GM23338 (cell line): ENCODE data around the gene RSRC1. TPM values are rescaled to one million over a fixed set of nuclear protein-coding genes. Genes with fewer than 3 reads are reported as not detected.

Source experiments
- ATAC-seq: fragments of 200-7000 bp; cut with Tn5 transposase; 3 replicates; pipeline ENCODE4 v1.9.1; 2020
- DNase-seq: peaks from one replicate; pipeline ENCODE4 v3.0.0-alpha.2; 2015; ENCODE audit warnings: low spot score
- H2AFZ ChIP-seq: fragments of 200-600 bp; sonication (generic); 2 replicates; pipeline ENCODE4 v1.8.0; 2016; ENCODE audit warnings: antibody characterized with exemption, mild to moderate bottlenecking, moderate library complexity
- H3F3A ChIP-seq: fragments of 200-600 bp; sonication (generic); replicated peaks from 2 replicates; pipeline ENCODE4 v1.8.0; 2017; ENCODE audit warnings: antibody characterized with exemption, mixed run types, low read depth
- H3K27ac ChIP-seq: fragments of 200-600 bp; sonication (generic); 2 replicates; pipeline ENCODE4 v1.6.1; 2016; ENCODE audit warnings: low read depth
- H3K27me3 ChIP-seq: fragments of 200-600 bp; sonication (generic); 2 replicates; pipeline ENCODE4 v1.8.0; 2016; ENCODE audit warnings: mild to moderate bottlenecking, mixed run types, moderate library complexity; ENCODE audit not compliant: insufficient read depth
- H3K36me3 ChIP-seq: fragments of 200-600 bp; sonication (generic); 2 replicates; pipeline ENCODE4 v1.8.0; 2016; ENCODE audit warnings: mild to moderate bottlenecking; ENCODE audit not compliant: insufficient read depth
- H3K4me1 ChIP-seq: fragments of 200-600 bp; sonication (generic); 2 replicates; pipeline ENCODE4 v1.8.0; 2016; ENCODE audit warnings: mild to moderate bottlenecking, moderate library complexity; ENCODE audit not compliant: insufficient read depth
- H3K4me2 ChIP-seq: fragments of 200-600 bp; sonication (generic); 2 replicates; pipeline ENCODE4 v1.7.1; 2017; ENCODE audit warnings: mixed run types
- H3K4me3 ChIP-seq: fragments of 200-600 bp; sonication (generic); 2 replicates; pipeline ENCODE4 v1.6.1; 2016; ENCODE audit warnings: mixed run types
- H3K79me2 ChIP-seq: fragments of 200-600 bp; sonication (generic); replicated peaks from 2 replicates; pipeline ENCODE4 v1.8.0; 2017; ENCODE audit warnings: mild to moderate bottlenecking; ENCODE audit not compliant: insufficient read depth
- H3K9me2 ChIP-seq: fragments of 200-600 bp; sonication (generic); 2 replicates; pipeline ENCODE4 v1.8.0; 2017; ENCODE audit not compliant: insufficient read depth
- H4K20me1 ChIP-seq: fragments of 200-600 bp; sonication (generic); replicated peaks from 2 replicates; pipeline ENCODE4 v1.8.0; 2017; ENCODE audit warnings: mild to moderate bottlenecking; ENCODE audit not compliant: insufficient read depth
- H3K27ac Mint-ChIP-seq: 2 replicates; pipeline ENCODE4 v1.8.0; 2020; ENCODE audit warnings: inconsistent platforms, mild to moderate bottlenecking, moderate library complexity, mixed read lengths
- H3K27me3 Mint-ChIP-seq: 3 replicates; pipeline ENCODE4 v1.8.0; 2022; ENCODE audit warnings: low read depth, mild to moderate bottlenecking, moderate library complexity, mixed read lengths, inconsistent platforms; ENCODE audit not compliant: insufficient read depth, poor library complexity
- H3K36me3 Mint-ChIP-seq: 3 replicates; pipeline ENCODE4 v1.8.0; 2021; ENCODE audit warnings: low read depth, mild to moderate bottlenecking, inconsistent platforms, moderate library complexity, mixed read lengths
- H3K4me1 Mint-ChIP-seq: 3 replicates; pipeline ENCODE4 v1.8.0; 2020; ENCODE audit warnings: mild to moderate bottlenecking, inconsistent platforms, mixed read lengths
- H3K4me3 Mint-ChIP-seq: 3 replicates; pipeline ENCODE4 v1.8.0; 2021; ENCODE audit warnings: moderate library complexity, mild to moderate bottlenecking, inconsistent platforms, mixed read lengths
- H3K9me3 Mint-ChIP-seq: 3 replicates; pipeline ENCODE4 v1.8.0; 2020; ENCODE audit warnings: moderate library complexity, mild to moderate bottlenecking, inconsistent platforms, mixed read lengths
- CREB1 ChIP-seq: fragments of 250-450 bp; sonication (Bioruptor Pico); IDR thresholded peaks from 2 replicates; pipeline ENCODE4 v1.5.0; 2020; ENCODE audit warnings: low read depth, mild to moderate bottlenecking, moderate library complexity
- EZH2 ChIP-seq: fragments of 200-600 bp; sonication (generic); IDR thresholded peaks from one replicate; pipeline ENCODE4 v1.8.0; 2017; ENCODE audit warnings: antibody characterized with exemption, mild to moderate bottlenecking, low read depth; ENCODE audit not compliant: unreplicated experiment
- JUNB ChIP-seq: IDR thresholded peaks from one replicate; pipeline ENCODE4 v1.6.1; 2016; ENCODE audit warnings: antibody characterized with exemption; ENCODE audit not compliant: unreplicated experiment
- NANOG ChIP-seq: IDR thresholded peaks from 2 replicates; pipeline ENCODE4 v1.6.1; 2016; ENCODE audit warnings: antibody characterized with exemption, borderline replicate concordance
- STAT1 ChIP-seq: IDR thresholded peaks from one replicate; pipeline ENCODE4 v1.6.1; 2016; ENCODE audit warnings: antibody characterized with exemption; ENCODE audit not compliant: unreplicated experiment
- ZNF114 ChIP-seq: fragments of 250-450 bp; sonication (Bioruptor Pico); IDR thresholded peaks from 2 replicates; pipeline ENCODE4 v1.5.0; 2020; ENCODE audit warnings: mild to moderate bottlenecking, moderate library complexity
- polyA plus RNA-seq: library from polyadenylated mRNA; unstranded; fragments of >200 nt; fragmentation: Nextera tagmentation; extraction: Ambion mirVana; gene quantifications from 2 replicates; pipeline ENCODE4 v1.2.1, GENCODE V29; 2016
- total RNA-seq: library from RNA; depleted of rRNA; stranded (reverse); fragments of >200 nt; shearing (Covaris generic); gene quantifications from 2 replicates; pipeline ENCODE4 v1.2.3, GENCODE V29; 2014
- TF ChIP-seq, protein P1 (sequence below): IDR thresholded peaks from one replicate; pipeline ENCODE4 v1.6.1; 2018; ENCODE audit warnings: antibody characterized with exemption; ENCODE audit not compliant: unreplicated experiment
- TF ChIP-seq, protein P2 (sequence below): IDR thresholded peaks from 2 replicates; pipeline ENCODE4 v1.6.1; 2016; ENCODE audit warnings: antibody characterized with exemption
- TF ChIP-seq, protein P3 (sequence below), 2 experiments: fragments of 200-600 bp in 1 of 2; sonication (generic) in 1 of 2; conservative IDR thresholded peaks; 2 replicates each; pipeline versions ENCODE4 v1.5.1 to v1.6.1; 2016 to 2017; ENCODE audit warnings: antibody characterized with exemption in 2 of 2, low read depth in 2 of 2, mild to moderate bottlenecking in 2 of 2, moderate library complexity in 1 of 2

RSRC1 gene
- total and polyA plus RNA-seq, 2 experiments from 2014 or later, result 32.5 to 76.8 TPM

DNA sequence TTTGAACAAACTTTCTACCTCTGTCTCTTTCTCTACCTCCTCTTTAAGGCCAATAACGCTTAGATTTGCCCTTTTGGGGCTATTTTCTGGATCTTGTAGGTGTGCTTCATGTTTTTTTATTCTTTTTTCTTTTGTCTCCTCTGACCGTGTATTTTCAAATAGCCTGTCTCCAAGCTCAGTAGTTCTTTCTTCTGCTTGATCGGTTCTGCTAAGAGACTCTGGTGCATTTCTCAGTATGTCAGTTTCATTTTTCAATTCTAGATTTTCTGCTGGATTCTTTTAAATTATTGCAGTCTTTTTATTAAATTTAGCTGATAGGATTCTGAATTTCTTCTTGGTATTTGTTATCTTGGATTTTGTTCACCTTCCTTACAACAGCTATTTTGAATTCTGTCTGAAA lies 148.7 kb downstream of the RSRC1 start (continued):
- no peak for TF ChIP-seq EZH2
- no peak for TF ChIP-seq ZNF114 (CRISPR knock-in tag)
- TF ChIP-seq NANOG, result no peak
- no peak for TF ChIP-seq STAT1
- no peak for TF ChIP-seq JUNB
- TF ChIP-seq, protein P1, sequence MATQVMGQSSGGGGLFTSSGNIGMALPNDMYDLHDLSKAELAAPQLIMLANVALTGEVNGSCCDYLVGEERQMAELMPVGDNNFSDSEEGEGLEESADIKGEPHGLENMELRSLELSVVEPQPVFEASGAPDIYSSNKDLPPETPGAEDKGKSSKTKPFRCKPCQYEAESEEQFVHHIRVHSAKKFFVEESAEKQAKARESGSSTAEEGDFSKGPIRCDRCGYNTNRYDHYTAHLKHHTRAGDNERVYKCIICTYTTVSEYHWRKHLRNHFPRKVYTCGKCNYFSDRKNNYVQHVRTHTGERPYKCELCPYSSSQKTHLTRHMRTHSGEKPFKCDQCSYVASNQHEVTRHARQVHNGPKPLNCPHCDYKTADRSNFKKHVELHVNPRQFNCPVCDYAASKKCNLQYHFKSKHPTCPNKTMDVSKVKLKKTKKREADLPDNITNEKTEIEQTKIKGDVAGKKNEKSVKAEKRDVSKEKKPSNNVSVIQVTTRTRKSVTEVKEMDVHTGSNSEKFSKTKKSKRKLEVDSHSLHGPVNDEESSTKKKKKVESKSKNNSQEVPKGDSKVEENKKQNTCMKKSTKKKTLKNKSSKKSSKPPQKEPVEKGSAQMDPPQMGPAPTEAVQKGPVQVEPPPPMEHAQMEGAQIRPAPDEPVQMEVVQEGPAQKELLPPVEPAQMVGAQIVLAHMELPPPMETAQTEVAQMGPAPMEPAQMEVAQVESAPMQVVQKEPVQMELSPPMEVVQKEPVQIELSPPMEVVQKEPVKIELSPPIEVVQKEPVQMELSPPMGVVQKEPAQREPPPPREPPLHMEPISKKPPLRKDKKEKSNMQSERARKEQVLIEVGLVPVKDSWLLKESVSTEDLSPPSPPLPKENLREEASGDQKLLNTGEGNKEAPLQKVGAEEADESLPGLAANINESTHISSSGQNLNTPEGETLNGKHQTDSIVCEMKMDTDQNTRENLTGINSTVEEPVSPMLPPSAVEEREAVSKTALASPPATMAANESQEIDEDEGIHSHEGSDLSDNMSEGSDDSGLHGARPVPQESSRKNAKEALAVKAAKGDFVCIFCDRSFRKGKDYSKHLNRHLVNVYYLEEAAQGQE, result no peak

DNA sequence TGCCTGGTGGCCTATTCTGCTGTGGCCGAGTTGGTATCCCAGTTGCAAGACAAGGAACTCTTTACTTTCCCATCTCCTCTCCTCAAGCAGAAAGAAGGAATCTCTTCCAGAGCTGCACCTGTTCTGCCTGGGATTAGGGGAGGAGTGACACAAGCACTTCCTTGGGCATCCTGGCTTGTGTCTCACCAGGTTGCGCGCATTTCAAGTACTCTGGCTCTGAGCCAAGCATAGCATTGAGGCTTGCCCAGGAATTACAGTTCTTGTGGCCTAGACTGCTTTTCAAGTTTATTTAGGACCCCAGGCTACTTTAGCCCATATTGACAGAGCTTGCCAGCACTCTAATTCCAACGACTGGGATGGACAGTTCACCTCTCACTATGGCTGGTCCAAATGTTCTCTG lies 150.5 kb downstream of the RSRC1 start:
- H3K27me3 ChIP-seq, result no peaks in the 10 kb centered on the region
- no peak overlapping the region for H3K4me2 ChIP-seq
- H3K27ac ChIP-seq, result no peak overlapping the region
- no peak overlapping the region for H2AFZ ChIP-seq
- no peaks in the 10 kb centered on the region for H3F3A ChIP-seq
- no peak overlapping the region for H3K4me3 ChIP-seq
- no peak overlapping the region; the same call in 1 of the 2 replicates for H3K27ac Mint-ChIP-seq
- H3K36me3 Mint-ChIP-seq, result peaks cover 9% of the 10 kb centered on the region; the same call in 2 of the 3 replicates
- no peaks in the 10 kb centered on the region for H4K20me1 ChIP-seq
- ATAC-seq (no peak), DNase-seq (no peak)
- no peak overlapping the region for H3K4me3 Mint-ChIP-seq
- H3K79me2 ChIP-seq, result no peaks in the 10 kb centered on the region
- H3K4me1 ChIP-seq, result no peaks in the 10 kb centered on the region
- no peaks in the 10 kb centered on the region for H3K36me3 ChIP-seq
- peaks cover 2% of the 10 kb centered on the region for H3K27me3 Mint-ChIP-seq
- H3K9me3 Mint-ChIP-seq, result peaks cover 15% of the 10 kb centered on the region; the same call in 2 of the 3 replicates
- TF ChIP-seq, protein P2, sequence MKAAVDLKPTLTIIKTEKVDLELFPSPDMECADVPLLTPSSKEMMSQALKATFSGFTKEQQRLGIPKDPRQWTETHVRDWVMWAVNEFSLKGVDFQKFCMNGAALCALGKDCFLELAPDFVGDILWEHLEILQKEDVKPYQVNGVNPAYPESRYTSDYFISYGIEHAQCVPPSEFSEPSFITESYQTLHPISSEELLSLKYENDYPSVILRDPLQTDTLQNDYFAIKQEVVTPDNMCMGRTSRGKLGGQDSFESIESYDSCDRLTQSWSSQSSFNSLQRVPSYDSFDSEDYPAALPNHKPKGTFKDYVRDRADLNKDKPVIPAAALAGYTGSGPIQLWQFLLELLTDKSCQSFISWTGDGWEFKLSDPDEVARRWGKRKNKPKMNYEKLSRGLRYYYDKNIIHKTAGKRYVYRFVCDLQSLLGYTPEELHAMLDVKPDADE, result no peak
- no peak for TF ChIP-seq ZNF114 (CRISPR knock-in tag)
- H3K4me1 Mint-ChIP-seq, result no peaks in the 10 kb centered on the region
- H3K9me2 ChIP-seq, result no peaks in the 10 kb centered on the region

DNA sequence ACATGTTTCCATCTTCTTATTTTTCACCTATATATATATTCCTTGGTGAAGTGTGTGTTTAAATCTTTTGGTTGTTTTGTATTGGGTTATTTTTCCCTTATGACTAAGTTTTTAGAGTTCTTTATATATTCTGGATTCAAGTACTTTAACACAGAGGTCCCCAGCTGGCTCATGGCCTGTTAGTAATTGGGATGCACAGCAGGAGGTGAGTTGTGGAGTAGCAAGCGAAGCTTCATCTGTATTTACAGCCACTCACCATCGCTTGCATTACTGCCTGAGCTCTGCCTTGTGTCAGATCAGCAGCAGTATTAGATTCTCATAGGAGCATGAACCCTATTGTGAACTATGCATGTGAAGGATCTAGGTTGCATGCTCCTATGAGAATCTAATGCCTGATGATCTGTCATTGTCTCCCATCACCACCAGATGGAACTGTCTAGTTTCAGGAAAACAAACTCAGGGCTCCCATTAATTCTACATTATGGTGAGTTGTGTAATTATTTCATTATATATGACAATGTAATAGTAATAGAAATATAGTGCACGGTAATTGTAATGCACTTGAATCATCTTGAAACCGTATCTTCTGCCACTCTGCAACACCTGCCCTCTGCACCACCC lies 151.6 kb downstream of the RSRC1 start:
- no peaks in the 10 kb centered on the region for H3K79me2 ChIP-seq
- DNase-seq (no peak), ATAC-seq (no peak)
- H3K4me1 Mint-ChIP-seq, result no peaks in the 10 kb centered on the region
- H3K36me3 ChIP-seq, result no peaks in the 10 kb centered on the region
- H4K20me1 ChIP-seq, result no peaks in the 10 kb centered on the region
- no peaks in the 10 kb centered on the region for H3K27me3 ChIP-seq
- no peak overlapping the region for H3K4me3 Mint-ChIP-seq
- no peak overlapping the region for H3K4me3 ChIP-seq
- no peak overlapping the region for H3K4me2 ChIP-seq
- no peaks in the 10 kb centered on the region for H3K4me1 ChIP-seq
- no peak overlapping the region for H2AFZ ChIP-seq
- H3K9me3 Mint-ChIP-seq, result peaks cover 16% of the 10 kb centered on the region; the same call in 2 of the 3 replicates
- TF ChIP-seq, protein P3, sequence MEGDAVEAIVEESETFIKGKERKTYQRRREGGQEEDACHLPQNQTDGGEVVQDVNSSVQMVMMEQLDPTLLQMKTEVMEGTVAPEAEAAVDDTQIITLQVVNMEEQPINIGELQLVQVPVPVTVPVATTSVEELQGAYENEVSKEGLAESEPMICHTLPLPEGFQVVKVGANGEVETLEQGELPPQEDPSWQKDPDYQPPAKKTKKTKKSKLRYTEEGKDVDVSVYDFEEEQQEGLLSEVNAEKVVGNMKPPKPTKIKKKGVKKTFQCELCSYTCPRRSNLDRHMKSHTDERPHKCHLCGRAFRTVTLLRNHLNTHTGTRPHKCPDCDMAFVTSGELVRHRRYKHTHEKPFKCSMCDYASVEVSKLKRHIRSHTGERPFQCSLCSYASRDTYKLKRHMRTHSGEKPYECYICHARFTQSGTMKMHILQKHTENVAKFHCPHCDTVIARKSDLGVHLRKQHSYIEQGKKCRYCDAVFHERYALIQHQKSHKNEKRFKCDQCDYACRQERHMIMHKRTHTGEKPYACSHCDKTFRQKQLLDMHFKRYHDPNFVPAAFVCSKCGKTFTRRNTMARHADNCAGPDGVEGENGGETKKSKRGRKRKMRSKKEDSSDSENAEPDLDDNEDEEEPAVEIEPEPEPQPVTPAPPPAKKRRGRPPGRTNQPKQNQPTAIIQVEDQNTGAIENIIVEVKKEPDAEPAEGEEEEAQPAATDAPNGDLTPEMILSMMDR (conservative IDR thresholded peaks at IDR 0.05; ENCODE audit: low read depth in 2 of 2), result 0 out of 4 replicates have a peak, but pooled peaks of 1 of the 2 experiments have one; percentile 13
- TF ChIP-seq CREB1 (CRISPR knock-in tag), result no peak
- no peak overlapping the region for H3K27ac Mint-ChIP-seq
- H3K36me3 Mint-ChIP-seq, result peaks cover 9% of the 10 kb centered on the region
- H3K9me2 ChIP-seq, result no peaks in the 10 kb centered on the region
- H3K27me3 Mint-ChIP-seq, result peaks cover 2% of the 10 kb centered on the region
- no peak overlapping the region for H3K27ac ChIP-seq
- no peaks in the 10 kb centered on the region for H3F3A ChIP-seq
